GM19099 (cell line): ENCODE data around the gene IARS1.

Source experiments
- POLR2A ChIP-seq: IDR thresholded peaks from 3 replicates; pipeline ENCODE4 v1.6.1; 2011; ENCODE audit warnings: low read depth; ENCODE audit not compliant: insufficient read length; ENCODE audit errors: extremely low read depth

IARS1 gene

GRCh38 chr9:92310562-92310961 is 17.1 kb upstream of the IARS1 start:
- no peak for TF ChIP-seq POLR2A

DNA sequence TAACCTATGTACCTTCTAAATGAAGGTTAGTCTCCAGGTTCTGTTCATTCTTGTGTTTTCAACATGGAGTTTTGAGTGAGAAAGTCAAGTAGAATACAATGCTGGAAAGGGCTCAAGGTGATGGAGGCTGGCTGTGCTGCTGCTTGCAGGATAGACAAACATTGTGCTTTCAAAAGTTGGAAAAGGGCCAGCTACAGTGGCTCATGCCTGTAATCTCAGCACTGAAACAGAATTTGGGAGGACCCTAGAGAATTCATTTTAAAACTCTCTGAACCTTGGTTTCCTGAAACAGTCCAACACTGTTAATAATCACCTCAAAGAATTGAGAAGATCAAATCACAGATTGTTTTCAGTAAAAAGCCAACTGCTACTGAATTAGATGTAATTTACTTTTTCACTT is 15.4 kb upstream of the IARS1 start:
- TF ChIP-seq POLR2A: no peak

DNA sequence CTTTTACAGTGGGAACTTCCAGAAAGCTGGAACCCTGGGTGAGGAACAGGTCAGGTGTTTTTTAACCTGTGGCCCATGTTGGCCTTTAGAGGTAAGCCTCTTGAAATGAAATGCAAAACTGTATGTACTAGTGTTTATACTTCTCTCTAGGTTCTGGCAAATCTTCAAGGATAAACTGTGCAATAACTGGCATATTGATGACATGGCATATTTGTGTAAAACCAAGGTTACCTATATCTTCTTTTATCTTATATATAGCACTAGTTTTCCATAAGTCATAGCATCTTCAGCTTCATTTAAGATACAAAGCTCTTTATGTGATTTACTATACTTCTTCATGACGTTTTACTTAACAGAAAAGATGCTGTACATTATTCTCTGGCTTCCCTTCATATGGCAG is 7.4 kb upstream of the IARS1 start:
- no peak for TF ChIP-seq POLR2A

DNA sequence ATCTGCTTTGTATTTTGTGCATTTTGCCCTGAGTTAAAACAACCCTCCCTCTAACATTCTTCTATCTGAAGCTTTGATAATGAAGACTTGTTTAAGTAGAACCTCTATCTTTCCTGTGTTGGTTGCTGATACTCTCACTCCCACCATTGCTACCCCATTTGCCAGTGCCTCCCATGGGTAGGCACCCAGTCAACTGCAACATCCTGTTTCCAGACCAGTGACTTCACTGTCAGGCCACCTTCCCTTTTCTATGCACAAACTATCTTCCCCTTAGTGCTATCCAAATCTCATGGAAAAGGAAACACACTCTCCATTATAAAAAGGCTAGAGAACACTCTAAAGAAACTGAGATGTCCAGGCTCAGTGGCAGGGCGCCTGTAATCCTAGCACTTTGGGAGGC is 5.6 kb upstream of the IARS1 start:
- no peak for TF ChIP-seq POLR2A

DNA sequence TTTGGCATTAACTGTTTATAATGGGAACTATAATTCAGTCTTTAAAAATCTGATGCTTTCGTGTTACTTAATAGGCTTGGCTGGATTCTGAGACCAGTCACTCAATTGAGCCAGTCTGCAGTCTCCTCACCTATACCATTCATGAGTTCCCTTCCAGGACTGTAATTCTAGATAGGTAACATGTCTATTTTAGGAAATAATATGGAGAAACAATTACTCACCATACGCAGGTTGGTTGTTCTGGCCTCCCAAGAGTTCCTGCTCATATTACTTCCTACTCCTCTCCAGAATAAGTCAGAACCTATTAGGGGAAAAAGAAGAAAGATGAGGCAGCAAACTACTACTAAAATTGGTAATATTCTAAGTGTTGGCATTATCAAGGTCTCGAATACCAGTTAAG is 4.5 kb upstream of the IARS1 start:
- TF ChIP-seq POLR2A: no peak

DNA sequence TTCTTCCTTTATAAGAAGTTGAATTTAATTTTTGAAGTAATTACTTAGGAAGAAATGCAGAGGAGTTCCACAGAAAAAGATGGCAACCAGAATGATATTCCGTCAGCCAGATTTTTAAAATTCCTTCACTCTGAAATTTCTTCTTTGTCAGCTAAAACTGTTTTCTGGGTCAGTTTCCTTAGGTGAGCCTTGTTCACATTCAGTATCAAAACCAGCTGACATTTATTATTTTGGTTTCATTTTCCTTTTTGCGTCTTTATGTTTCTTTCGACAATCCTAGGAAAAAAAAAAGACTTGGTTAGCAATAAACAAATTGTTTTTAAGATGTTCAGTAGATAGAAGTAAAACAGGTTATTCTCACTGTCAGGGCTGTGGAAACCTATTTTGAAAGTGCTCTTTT is 4.1 kb upstream of the IARS1 start:
- no peak for TF ChIP-seq POLR2A

DNA sequence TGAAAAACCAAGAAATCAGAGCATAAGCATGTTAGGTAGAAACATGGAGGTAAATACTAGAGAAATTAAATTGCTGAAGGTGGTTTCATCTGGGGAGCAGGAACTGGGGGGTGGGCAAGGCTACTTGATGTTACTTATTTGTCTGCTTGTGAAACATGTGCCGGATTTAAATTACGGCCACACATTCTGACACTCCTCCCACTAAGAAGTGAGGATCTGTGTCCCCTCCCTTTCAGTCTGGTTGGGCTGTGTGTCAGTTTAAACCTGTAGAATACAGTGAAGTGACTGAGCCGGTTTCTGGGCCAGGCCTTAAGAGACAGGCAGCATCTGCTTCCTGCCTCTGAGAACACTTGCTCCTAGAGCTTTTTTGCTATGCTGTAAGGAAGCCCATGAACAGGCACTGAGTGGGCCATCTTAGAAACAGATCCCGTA is 2.3 kb upstream of the IARS1 start:
- TF ChIP-seq POLR2A: no peak

DNA sequence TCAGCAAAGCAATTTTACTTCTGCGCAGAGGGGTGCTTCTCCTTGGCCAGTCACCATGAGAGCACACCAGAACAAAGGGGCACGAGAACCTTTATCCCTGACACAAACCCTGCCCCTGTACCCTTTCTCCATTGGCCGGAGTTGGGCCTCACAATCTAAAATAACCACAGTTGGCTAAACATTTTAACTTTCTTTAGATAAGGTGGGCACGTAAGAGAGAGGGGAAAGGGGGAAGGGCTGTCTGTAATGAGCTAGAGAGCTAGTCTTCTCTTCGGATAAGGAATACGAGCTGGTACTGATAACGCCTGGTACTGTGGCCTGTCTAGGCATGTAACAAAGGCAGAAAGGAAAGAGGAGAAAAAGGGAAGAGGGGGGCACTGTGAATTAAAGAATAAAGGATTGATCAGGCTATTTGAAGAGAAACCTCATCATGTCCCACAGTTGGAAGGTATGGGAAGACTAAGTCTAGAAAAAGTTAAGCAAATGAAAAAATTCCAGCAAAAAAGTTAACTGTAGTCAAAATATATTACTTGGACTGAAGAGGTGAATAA is 1.8 kb upstream of the IARS1 start:
- TF ChIP-seq POLR2A: no peak

GRCh38 chr9:92294297-92294676 is 790 bp upstream of the IARS1 start:
- no peak for TF ChIP-seq POLR2A

- TF ChIP-seq POLR2A: no peak
These were observed 482 bp downstream of the IARS1 start for GRCh38 chr9:92293075-92293354.

GRCh38 chr9:92292338-92293074 is 991 bp downstream of the IARS1 start:
- no peak for TF ChIP-seq POLR2A

DNA sequence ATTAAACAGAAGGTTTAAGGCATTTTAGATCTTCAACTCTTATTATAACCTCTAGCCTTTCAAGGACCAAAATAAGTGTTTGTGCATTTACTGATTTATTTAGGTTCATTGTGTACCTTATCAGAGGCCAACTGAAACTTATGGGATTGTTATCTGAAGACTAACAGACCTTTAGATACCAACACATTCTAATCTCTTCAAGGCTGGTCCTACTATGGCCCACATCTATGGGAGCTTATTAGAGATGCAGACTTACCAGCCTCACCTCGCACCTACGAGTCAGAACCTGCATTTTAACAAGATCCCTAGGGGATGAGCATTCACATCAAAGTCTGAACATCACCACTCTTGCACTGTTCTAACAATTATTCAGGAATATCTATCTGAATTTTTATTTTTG is 1.9 kb downstream of the IARS1 start:
- no peak for TF ChIP-seq POLR2A

DNA sequence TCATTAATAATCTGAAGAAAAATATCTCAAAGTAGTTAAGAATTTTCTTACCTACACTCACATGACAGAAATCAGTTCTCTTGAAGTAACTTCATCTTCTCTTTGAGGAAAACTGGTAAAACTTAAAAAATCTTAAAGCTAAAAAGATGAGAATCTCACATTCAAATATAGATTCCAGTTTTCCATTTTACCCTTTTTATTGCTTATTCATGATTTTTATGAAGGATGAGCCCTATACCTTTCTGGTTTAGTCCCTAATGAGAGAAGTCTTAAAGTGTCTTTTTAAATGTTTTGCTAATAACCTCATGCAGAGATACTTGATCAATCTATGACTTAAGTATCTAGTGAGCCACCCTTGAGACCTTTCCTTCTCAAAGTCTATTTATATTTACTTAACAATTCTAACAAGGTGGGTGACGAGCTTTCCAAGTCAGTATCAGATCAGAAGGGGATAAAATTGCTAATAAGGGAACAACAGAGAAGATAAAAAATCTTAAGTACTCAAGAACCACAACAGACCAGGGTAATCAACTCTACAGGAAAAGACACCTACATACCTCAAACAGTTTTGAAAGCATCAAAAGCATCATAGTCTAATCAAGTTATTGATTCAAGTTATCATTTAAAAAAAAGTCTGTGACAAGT is 2.6 kb downstream of the IARS1 start:
- TF ChIP-seq POLR2A: no peak

- no peak for TF ChIP-seq POLR2A
These were observed 3.6 kb downstream of the IARS1 start for GRCh38 chr9:92289708-92290390.

DNA sequence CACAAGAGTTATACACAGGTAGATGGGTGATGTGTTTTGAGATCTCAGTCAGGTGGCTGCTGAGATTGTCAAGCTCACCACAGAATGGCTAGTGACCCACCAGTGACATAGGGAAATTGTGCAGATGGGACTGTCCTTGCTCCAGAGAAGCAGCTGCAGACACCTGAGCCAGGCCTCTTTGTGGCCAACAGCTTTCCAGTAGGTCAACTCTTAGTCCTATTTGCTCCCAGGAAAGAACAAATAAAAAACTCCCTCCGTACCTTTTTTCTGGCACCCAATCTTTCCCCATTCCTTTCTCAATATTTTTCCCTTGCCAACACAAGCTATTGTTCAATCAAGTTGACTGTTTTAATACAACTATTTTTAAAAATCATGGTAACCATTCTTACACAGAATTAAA is 14.2 kb downstream of the IARS1 start:
- TF ChIP-seq POLR2A: no peak

DNA sequence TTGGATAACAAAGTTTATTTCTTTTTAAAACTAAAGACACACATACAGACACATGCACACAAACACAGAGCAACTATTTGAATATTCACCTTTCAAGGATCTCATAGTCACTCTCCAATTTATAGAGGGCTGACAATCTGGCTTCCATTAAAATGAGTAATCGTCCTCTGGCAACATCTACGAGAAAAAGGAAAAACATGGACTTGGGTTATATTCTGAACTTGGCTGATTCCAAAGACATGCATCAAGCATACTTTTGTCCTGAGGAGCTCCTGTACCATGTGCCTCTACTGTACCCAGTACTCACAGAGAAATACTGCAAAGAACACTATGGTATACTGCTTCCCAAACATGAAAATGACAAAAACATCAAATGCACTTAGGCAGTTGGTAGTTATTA is 15.4 kb downstream of the IARS1 start:
- no peak for TF ChIP-seq POLR2A
